GM23338 (cell line): Measurements from ENCODE around the gene PDE2A. TPM values are rescaled to one million over a fixed set of nuclear protein-coding genes. Genes with fewer than 3 reads are reported as not detected.

Source experiments
- ATAC-seq: fragments of 200-7000 bp; cut with Tn5 transposase; 3 replicates; pipeline ENCODE4 v1.9.1; 2020
- DNase-seq: peaks from one replicate; pipeline ENCODE4 v3.0.0-alpha.2; 2015; ENCODE audit warnings: low spot score
- H2AFZ ChIP-seq: fragments of 200-600 bp; sonication (generic); 2 replicates; pipeline ENCODE4 v1.8.0; 2016; ENCODE audit warnings: antibody characterized with exemption, mild to moderate bottlenecking, moderate library complexity
- H3F3A ChIP-seq: fragments of 200-600 bp; sonication (generic); replicated peaks from 2 replicates; pipeline ENCODE4 v1.8.0; 2017; ENCODE audit warnings: antibody characterized with exemption, mixed run types, low read depth
- H3K27ac ChIP-seq: fragments of 200-600 bp; sonication (generic); 2 replicates; pipeline ENCODE4 v1.6.1; 2016; ENCODE audit warnings: low read depth
- H3K27me3 ChIP-seq: fragments of 200-600 bp; sonication (generic); 2 replicates; pipeline ENCODE4 v1.8.0; 2016; ENCODE audit warnings: mild to moderate bottlenecking, mixed run types, moderate library complexity; ENCODE audit not compliant: insufficient read depth
- H3K36me3 ChIP-seq: fragments of 200-600 bp; sonication (generic); 2 replicates; pipeline ENCODE4 v1.8.0; 2016; ENCODE audit warnings: mild to moderate bottlenecking; ENCODE audit not compliant: insufficient read depth
- H3K4me1 ChIP-seq: fragments of 200-600 bp; sonication (generic); 2 replicates; pipeline ENCODE4 v1.8.0; 2016; ENCODE audit warnings: mild to moderate bottlenecking, moderate library complexity; ENCODE audit not compliant: insufficient read depth
- H3K4me2 ChIP-seq: fragments of 200-600 bp; sonication (generic); 2 replicates; pipeline ENCODE4 v1.7.1; 2017; ENCODE audit warnings: mixed run types
- H3K4me3 ChIP-seq: fragments of 200-600 bp; sonication (generic); 2 replicates; pipeline ENCODE4 v1.6.1; 2016; ENCODE audit warnings: mixed run types
- H3K79me2 ChIP-seq: fragments of 200-600 bp; sonication (generic); replicated peaks from 2 replicates; pipeline ENCODE4 v1.8.0; 2017; ENCODE audit warnings: mild to moderate bottlenecking; ENCODE audit not compliant: insufficient read depth
- H3K9me2 ChIP-seq: fragments of 200-600 bp; sonication (generic); 2 replicates; pipeline ENCODE4 v1.8.0; 2017; ENCODE audit not compliant: insufficient read depth
- H4K20me1 ChIP-seq: fragments of 200-600 bp; sonication (generic); replicated peaks from 2 replicates; pipeline ENCODE4 v1.8.0; 2017; ENCODE audit warnings: mild to moderate bottlenecking; ENCODE audit not compliant: insufficient read depth
- H3K27ac Mint-ChIP-seq: 2 replicates; pipeline ENCODE4 v1.8.0; 2020; ENCODE audit warnings: inconsistent platforms, mild to moderate bottlenecking, moderate library complexity, mixed read lengths
- H3K27me3 Mint-ChIP-seq: 3 replicates; pipeline ENCODE4 v1.8.0; 2022; ENCODE audit warnings: low read depth, mild to moderate bottlenecking, moderate library complexity, mixed read lengths, inconsistent platforms; ENCODE audit not compliant: insufficient read depth, poor library complexity
- H3K36me3 Mint-ChIP-seq: 3 replicates; pipeline ENCODE4 v1.8.0; 2021; ENCODE audit warnings: low read depth, mild to moderate bottlenecking, inconsistent platforms, moderate library complexity, mixed read lengths
- H3K4me1 Mint-ChIP-seq: 3 replicates; pipeline ENCODE4 v1.8.0; 2020; ENCODE audit warnings: mild to moderate bottlenecking, inconsistent platforms, mixed read lengths
- H3K4me3 Mint-ChIP-seq: 3 replicates; pipeline ENCODE4 v1.8.0; 2021; ENCODE audit warnings: moderate library complexity, mild to moderate bottlenecking, inconsistent platforms, mixed read lengths
- H3K9me3 Mint-ChIP-seq: 3 replicates; pipeline ENCODE4 v1.8.0; 2020; ENCODE audit warnings: moderate library complexity, mild to moderate bottlenecking, inconsistent platforms, mixed read lengths
- CREB1 ChIP-seq: fragments of 250-450 bp; sonication (Bioruptor Pico); IDR thresholded peaks from 2 replicates; pipeline ENCODE4 v1.5.0; 2020; ENCODE audit warnings: low read depth, mild to moderate bottlenecking, moderate library complexity
- CTCF ChIP-seq, 2 experiments: fragments of 200-600 bp in 1 of 2; sonication (generic) in 1 of 2; conservative IDR thresholded peaks; 2 replicates each; pipeline versions ENCODE4 v1.5.1 to v1.6.1; 2016 to 2017; ENCODE audit warnings: antibody characterized with exemption in 2 of 2, low read depth in 2 of 2, mild to moderate bottlenecking in 2 of 2, moderate library complexity in 1 of 2
- ETS1 ChIP-seq: IDR thresholded peaks from 2 replicates; pipeline ENCODE4 v1.6.1; 2016; ENCODE audit warnings: antibody characterized with exemption
- EZH2phosphoT487 ChIP-seq: fragments of 200-600 bp; sonication (generic); IDR thresholded peaks from one replicate; pipeline ENCODE4 v1.8.1; 2018; ENCODE audit warnings: antibody characterized with exemption; ENCODE audit not compliant: unreplicated experiment
- JUNB ChIP-seq: IDR thresholded peaks from one replicate; pipeline ENCODE4 v1.6.1; 2016; ENCODE audit warnings: antibody characterized with exemption; ENCODE audit not compliant: unreplicated experiment
- POLR2AphosphoS5 ChIP-seq: IDR thresholded peaks from 2 replicates; pipeline ENCODE4 v1.6.1; 2016; ENCODE audit warnings: antibody characterized with exemption, low read depth
- REST ChIP-seq: IDR thresholded peaks from one replicate; pipeline ENCODE4 v1.6.1; 2018; ENCODE audit warnings: antibody characterized with exemption; ENCODE audit not compliant: unreplicated experiment
- STAT1 ChIP-seq: IDR thresholded peaks from one replicate; pipeline ENCODE4 v1.6.1; 2016; ENCODE audit warnings: antibody characterized with exemption; ENCODE audit not compliant: unreplicated experiment
- ZNF331 ChIP-seq: fragments of 250-450 bp; sonication (Bioruptor Pico); IDR thresholded peaks from 2 replicates; pipeline ENCODE4 v1.5.0; 2020; ENCODE audit warnings: low read depth, mild to moderate bottlenecking, moderate library complexity
- polyA plus RNA-seq: library from polyadenylated mRNA; unstranded; fragments of >200 nt; fragmentation: Nextera tagmentation; extraction: Ambion mirVana; gene quantifications from 2 replicates; pipeline ENCODE4 v1.2.1, GENCODE V29; 2016
- total RNA-seq: library from RNA; depleted of rRNA; stranded (reverse); fragments of >200 nt; shearing (Covaris generic); gene quantifications from 2 replicates; pipeline ENCODE4 v1.2.3, GENCODE V29; 2014

Gene PDE2A
- total and polyA plus RNA-seq, 2 experiments from 2014 or later, result 4.3 to 16.2 TPM

GRCh38 chr11:72662036-72662435 is 12.2 kb downstream of the PDE2A start:
- peaks cover 7% of the 10 kb centered on the region for H3K27me3 Mint-ChIP-seq
- H3F3A ChIP-seq, result no peaks in the 10 kb centered on the region
- H3K9me3 Mint-ChIP-seq, result peaks cover 1% of the 10 kb centered on the region; the same call in 2 of the 3 replicates
- no peaks in the 10 kb centered on the region; the same call in 1 of the 2 replicates for H4K20me1 ChIP-seq
- no peaks in the 10 kb centered on the region for H3K27me3 ChIP-seq
- peaks cover 20% of the 10 kb centered on the region for H3K4me1 Mint-ChIP-seq
- H3K79me2 ChIP-seq, result no peaks in the 10 kb centered on the region
- H3K4me3 ChIP-seq, result no peak overlapping the region
- H3K4me1 ChIP-seq, result peaks cover 1% of the 10 kb centered on the region; the same call in 1 of the 2 replicates
- peaks cover 1% of the 10 kb centered on the region for H3K36me3 Mint-ChIP-seq
- H3K27ac ChIP-seq, result no peak overlapping the region
- H3K9me2 ChIP-seq, result no peaks in the 10 kb centered on the region
- H3K4me3 Mint-ChIP-seq, result no peak overlapping the region
- no peak for DNase-seq
- H2AFZ ChIP-seq, result no peak overlapping the region
- H3K27ac Mint-ChIP-seq, result no peak overlapping the region
- H3K36me3 ChIP-seq, result no peaks in the 10 kb centered on the region
- no peak for ATAC-seq
- H3K4me2 ChIP-seq, result no peak overlapping the region
- TF ChIP-seq POLR2AphosphoS5 (no peak), CREB1 (CRISPR knock-in tag) (no peak)

- H3F3A ChIP-seq, result no peaks in the 10 kb centered on the region
- H3K79me2 ChIP-seq, result no peaks in the 10 kb centered on the region
- DNase-seq (no peak), ATAC-seq (no peak)
- H3K9me2 ChIP-seq, result no peaks in the 10 kb centered on the region
- no peak overlapping the region for H3K4me2 ChIP-seq
- Mint-ChIP-seq H3K9me3 (no peaks in the 10 kb centered on the region), H3K4me3 (no peak overlapping the region), H3K27me3 (peaks cover 7% of the 10 kb centered on the region), H3K4me1 (peaks cover 25% of the 10 kb centered on the region), H3K36me3 (no peaks in the 10 kb centered on the region; the same call in 2 of the 3 replicates), H3K27ac (no peak overlapping the region)
- no peaks in the 10 kb centered on the region for H3K36me3 ChIP-seq
- TF ChIP-seq JUNB, result no peak
- no peak overlapping the region for H2AFZ ChIP-seq
- no peaks in the 10 kb centered on the region for H3K27me3 ChIP-seq
- peaks cover 5% of the 10 kb centered on the region; the same call in 1 of the 2 replicates for H3K4me1 ChIP-seq
- H3K4me3 ChIP-seq, result no peak overlapping the region
- H3K27ac ChIP-seq, result no peak overlapping the region
- no peaks in the 10 kb centered on the region; the same call in 1 of the 2 replicates for H4K20me1 ChIP-seq
Measured at GRCh38 chr11:72661486-72661885, 12.7 kb downstream of the PDE2A start.

- Mint-ChIP-seq H3K4me3 (no peak overlapping the region), H3K9me3 (no peaks in the 10 kb centered on the region), H3K4me1 (peaks cover 28% of the 10 kb centered on the region), H3K27ac (no peak overlapping the region), H3K27me3 (peaks cover 14% of the 10 kb centered on the region), H3K36me3 (no peaks in the 10 kb centered on the region)
- Histone ChIP-seq H2AFZ (no peak overlapping the region), H3K9me2 (no peaks in the 10 kb centered on the region), H3K79me2 (no peaks in the 10 kb centered on the region), H3K27me3 (no peaks in the 10 kb centered on the region), H3K36me3 (no peaks in the 10 kb centered on the region), H3K4me2 (no peak overlapping the region), H3K4me1 (peaks cover 5% of the 10 kb centered on the region; the same call in 1 of the 2 replicates), H3K4me3 (no peak overlapping the region), H3F3A (no peaks in the 10 kb centered on the region), H3K27ac (no peak overlapping the region), H4K20me1 (no peaks in the 10 kb centered on the region; the same call in 1 of the 2 replicates)
- DNase-seq (no peak), ATAC-seq (no peak; the same call in 2 of the 3 replicates)
- TF ChIP-seq JUNB, result no peak
- TF ChIP-seq CTCF (conservative IDR thresholded peaks at IDR 0.05; ENCODE audit: low read depth in 2 of 2), result no peak
- TF ChIP-seq REST, result no peak
- TF ChIP-seq STAT1, result no peak
- TF ChIP-seq ETS1, result no peak
- no peak for TF ChIP-seq EZH2phosphoT487
- TF ChIP-seq ZNF331 (CRISPR knock-in tag), result no peak
Measured at GRCh38 chr11:72658989-72659640, 15.1 kb downstream of the PDE2A start.
